Neural cell (in vitro differentiated cells): ENCODE results near the gene CGB3. TPM values are rescaled to one million over a fixed set of nuclear protein-coding genes. Genes with fewer than 3 reads are reported as not detected.
"Not testable (repeated sequence)": the region's sequence is repeated elsewhere in the genome, so short reads cannot be mapped to it uniquely, and the experiment has no call there.

ENCODE experiments used
- H2AFZ ChIP-seq: fragments of 200-600, 300-800 bp; sonication (generic), shearing (Covaris generic); 2 replicates; pipeline ENCODE4 v1.6.0; 2014; ENCODE audit warnings: low read depth, mild to moderate bottlenecking, antibody characterized with exemption, low read length, moderate library complexity
- H3F3A ChIP-seq: fragments of 200-600 bp; shearing (Covaris generic); 2 replicates; pipeline ENCODE4 v1.6.1; 2016; ENCODE audit warnings: mild to moderate bottlenecking, moderate library complexity, mixed read lengths, antibody characterized with exemption, low read length; ENCODE audit not compliant: insufficient read depth, poor library complexity, severe bottlenecking
- H3K27ac ChIP-seq: fragments of 200-600, 300-800 bp; sonication (generic), shearing (Covaris generic); 2 replicates; pipeline ENCODE4 v1.5.1; 2014; ENCODE audit warnings: mild to moderate bottlenecking, low read length, moderate library complexity
- H3K27me3 ChIP-seq: fragments of 300-800, 200-600 bp; sonication (generic), shearing (Covaris generic); 2 replicates; pipeline ENCODE4 v1.6.0; 2014; ENCODE audit warnings: mild to moderate bottlenecking, low read depth, low read length, moderate library complexity; ENCODE audit not compliant: insufficient read depth
- H3K36me3 ChIP-seq: fragments of 300-800, 200-600 bp; sonication (generic), shearing (Covaris generic); 2 replicates; pipeline ENCODE4 v1.5.1; 2014; ENCODE audit warnings: mild to moderate bottlenecking, antibody characterized with exemption, low read length, moderate library complexity; ENCODE audit not compliant: insufficient read depth
- H3K4me2 ChIP-seq: fragments of 300-800, 200-600 bp; sonication (generic), shearing (Covaris generic); 2 replicates; pipeline ENCODE4 v1.6.0; 2014; ENCODE audit warnings: mild to moderate bottlenecking, low read length
- H3K4me3 ChIP-seq: fragments of 300-800, 200-600 bp; sonication (generic), shearing (Covaris generic); 2 replicates; pipeline ENCODE4 v1.5.1; 2014; ENCODE audit warnings: mild to moderate bottlenecking, low read length, moderate library complexity
- H3K79me2 ChIP-seq: fragments of 200-600 bp; shearing (Covaris generic); replicated peaks from 2 replicates; pipeline ENCODE4 v1.6.0; 2014; ENCODE audit warnings: mild to moderate bottlenecking, low read length, moderate library complexity; ENCODE audit not compliant: insufficient read depth
- H3K9ac ChIP-seq: fragments of 300-800, 200-600 bp; sonication (generic), shearing (Covaris generic); 2 replicates; pipeline ENCODE4 v1.6.1; 2016; ENCODE audit warnings: mild to moderate bottlenecking, low read length, mixed read lengths
- H3K9me2 ChIP-seq: fragments of 200-600 bp; shearing (Covaris generic); 2 replicates; pipeline ENCODE4 v1.6.1; 2016; ENCODE audit warnings: mild to moderate bottlenecking, low read length, mixed read lengths; ENCODE audit not compliant: insufficient read depth
- H3K9me3 ChIP-seq: fragments of 200-600, 300-800 bp; sonication (generic), shearing (Covaris generic); 2 replicates; pipeline ENCODE4 v1.6.1; 2016; ENCODE audit warnings: mild to moderate bottlenecking, mixed run types, low read length, moderate library complexity, mixed read lengths
- H4K20me1 ChIP-seq: fragments of 200-600 bp; shearing (Covaris generic); 2 replicates; pipeline ENCODE4 v1.6.1; 2016; ENCODE audit warnings: mild to moderate bottlenecking, mixed run types; ENCODE audit not compliant: insufficient read depth
- EP300 ChIP-seq: fragments of 450-650 bp; conservative IDR thresholded peaks from 2 replicates; pipeline ENCODE4 v1.6.1; 2014; ENCODE audit warnings: antibody characterized with exemption, mild to moderate bottlenecking, moderate library complexity; ENCODE audit not compliant: poor library complexity, severe bottlenecking
- EZH2 ChIP-seq: fragments of 200-600, 300-800 bp; shearing (Covaris generic), sonication (generic); IDR thresholded peaks from 2 replicates; pipeline ENCODE4 v1.6.1; 2014; ENCODE audit warnings: antibody characterized with exemption, low read length, borderline replicate concordance, mild to moderate bottlenecking; ENCODE audit not compliant: insufficient read depth, poor library complexity, severe bottlenecking
- MXI1 ChIP-seq: fragments of 450-650 bp; conservative IDR thresholded peaks from 2 replicates; pipeline ENCODE4 v1.6.1; 2014; ENCODE audit warnings: antibody characterized with exemption, mild to moderate bottlenecking; ENCODE audit not compliant: poor library complexity, severe bottlenecking
- POLR2AphosphoS5 ChIP-seq: IDR thresholded peaks from 2 replicates; pipeline ENCODE4 v1.6.1; 2012
- RAD21 ChIP-seq: fragments of 450-650 bp; conservative IDR thresholded peaks from 2 replicates; pipeline ENCODE4 v1.6.1; 2014; ENCODE audit warnings: antibody characterized with exemption, mild to moderate bottlenecking, moderate library complexity
- SMC3 ChIP-seq: fragments of 450-650 bp; conservative IDR thresholded peaks from 2 replicates; pipeline ENCODE4 v1.6.1; 2014; ENCODE audit warnings: antibody characterized with exemption, mild to moderate bottlenecking, moderate library complexity; ENCODE audit not compliant: poor library complexity
- TAF1 ChIP-seq: IDR thresholded peaks from 2 replicates; pipeline ENCODE4 v1.6.1; 2012; ENCODE audit warnings: low read depth
- polyA plus RNA-seq: library from polyadenylated mRNA; depleted of rRNA; stranded (reverse); fragments of >200 nt; gene quantifications from 2 replicates; pipeline ENCODE4 v1.2.3, GENCODE V29; 2014
- TF ChIP-seq, protein P1 (sequence below): IDR thresholded peaks from 2 replicates; pipeline ENCODE4 v1.6.1; 2012; ENCODE audit warnings: borderline replicate concordance
- TF ChIP-seq, protein P2 (sequence below): fragments of 450-650 bp; IDR thresholded peaks from 2 replicates; pipeline ENCODE4 v1.5.1; 2014; ENCODE audit warnings: antibody characterized with exemption, mild to moderate bottlenecking, moderate library complexity; ENCODE audit not compliant: poor library complexity, severe bottlenecking

Gene CGB3
- polyA plus RNA-seq, 1 donor from 2014 or later = not detected

DNA sequence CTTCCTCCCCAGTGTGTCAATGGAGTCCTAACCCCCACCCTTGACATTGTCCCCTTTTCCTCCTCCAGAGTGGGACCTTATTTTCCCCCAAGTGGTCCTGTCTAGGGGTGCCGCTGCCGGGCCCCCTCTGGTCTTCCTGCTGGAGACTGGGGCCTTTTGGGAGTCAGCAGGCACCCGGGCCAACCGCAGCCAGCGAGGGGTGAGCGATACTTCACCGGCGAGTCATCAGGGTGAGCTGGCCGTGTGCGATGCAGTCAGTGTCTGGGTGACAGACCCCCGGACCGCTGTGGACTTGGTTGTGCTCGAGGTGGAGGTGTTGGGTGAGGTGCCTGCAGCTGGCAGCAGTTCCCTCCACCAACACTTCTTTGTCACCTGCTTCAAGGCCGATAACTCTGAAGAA, 5.6 kb upstream of the CGB3 start:
- H3K9ac ChIP-seq, H3K4me2 ChIP-seq: not testable (repeated sequence)

DNA sequence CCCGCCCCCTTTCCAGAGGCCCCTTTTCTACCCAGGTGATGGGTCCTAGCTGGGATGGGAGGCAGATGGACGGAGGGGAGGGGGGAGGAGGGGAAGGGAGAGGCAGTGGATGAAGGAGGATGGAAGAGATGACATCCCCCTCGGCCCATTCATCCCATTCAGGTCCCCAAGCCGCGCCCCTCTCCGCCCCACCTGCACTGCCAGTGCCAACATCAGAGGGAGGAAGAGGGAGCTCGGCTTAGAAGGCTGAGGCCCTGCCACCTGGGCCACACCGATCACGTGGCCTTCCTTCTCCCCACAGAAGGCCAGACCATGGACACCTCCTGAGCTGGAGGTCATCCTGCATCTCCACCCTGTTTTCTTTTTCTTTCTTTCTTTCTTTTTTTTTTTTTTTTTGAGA, 4.6 kb upstream of the CGB3 start:
- H3K4me3 ChIP-seq, H3K36me3 ChIP-seq, H3K9me2 ChIP-seq, H3K9ac ChIP-seq, H4K20me1 ChIP-seq, H3K27ac ChIP-seq, H3K27me3 ChIP-seq, H2AFZ ChIP-seq, H3F3A ChIP-seq, H3K79me2 ChIP-seq, H3K4me2 ChIP-seq, H3K9me3 ChIP-seq: not testable (repeated sequence)

More for the DNA sequence above, 5.6 kb upstream of the CGB3 start:
- H3K36me3 ChIP-seq, H3K4me3 ChIP-seq, H4K20me1 ChIP-seq, H3K79me2 ChIP-seq, H3F3A ChIP-seq, H3K27me3 ChIP-seq, H2AFZ ChIP-seq, H3K9me3 ChIP-seq, H3K27ac ChIP-seq, H3K9me2 ChIP-seq: not testable (repeated sequence)

DNA sequence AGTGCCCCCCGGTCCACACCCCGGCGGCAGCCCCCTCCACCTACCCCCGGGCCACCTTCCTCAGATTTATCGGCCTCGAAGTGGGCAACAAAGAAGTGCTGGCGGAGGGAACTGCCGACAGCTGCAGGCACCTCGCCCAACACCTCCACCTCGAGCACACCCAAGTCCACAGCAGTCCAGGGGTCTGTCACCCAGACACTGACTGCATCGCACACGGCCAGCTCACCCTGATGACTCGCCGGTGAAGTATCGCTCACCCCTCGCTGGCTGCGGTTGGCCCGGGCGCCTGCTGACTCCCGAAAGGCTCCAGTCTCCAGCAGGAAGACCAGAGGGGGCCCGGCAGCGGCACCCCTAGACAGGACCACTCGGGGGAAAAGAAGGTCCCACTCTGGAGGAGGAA, 1.5 kb upstream of the CGB3 start:
- H3K79me2 ChIP-seq, H3K9me3 ChIP-seq, H3K4me2 ChIP-seq, H4K20me1 ChIP-seq, H3F3A ChIP-seq, H3K27ac ChIP-seq, H3K27me3 ChIP-seq, H2AFZ ChIP-seq, H3K9ac ChIP-seq, H3K4me3 ChIP-seq, H3K36me3 ChIP-seq, H3K9me2 ChIP-seq: not testable (repeated sequence)

DNA sequence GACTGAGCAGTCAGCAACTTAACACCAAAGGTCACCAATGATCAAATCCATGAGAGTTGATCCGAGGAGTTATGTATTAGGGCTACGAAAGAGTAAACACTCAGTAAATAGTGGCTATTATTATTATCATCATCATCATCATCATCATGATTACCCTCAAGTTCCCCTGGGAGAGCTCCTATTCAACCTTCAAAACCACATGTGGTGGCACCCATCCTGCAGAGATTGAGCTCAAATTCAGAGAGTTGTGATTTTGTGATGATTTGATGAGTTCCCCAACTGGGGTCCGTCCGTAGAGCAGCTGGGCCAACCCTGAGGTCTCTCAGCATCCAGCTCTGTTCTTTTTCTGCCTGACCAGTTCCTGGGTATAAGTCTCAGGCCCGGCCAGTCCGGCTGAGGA, 955 bp upstream of the CGB3 start:
- not testable (repeated sequence) for H3K27me3 ChIP-seq, H3K4me3 ChIP-seq, H3K9me3 ChIP-seq, H3K27ac ChIP-seq, H3K9me2 ChIP-seq, H3K4me2 ChIP-seq, H2AFZ ChIP-seq, H4K20me1 ChIP-seq, H3F3A ChIP-seq, H3K79me2 ChIP-seq, H3K36me3 ChIP-seq, H3K9ac ChIP-seq

DNA sequence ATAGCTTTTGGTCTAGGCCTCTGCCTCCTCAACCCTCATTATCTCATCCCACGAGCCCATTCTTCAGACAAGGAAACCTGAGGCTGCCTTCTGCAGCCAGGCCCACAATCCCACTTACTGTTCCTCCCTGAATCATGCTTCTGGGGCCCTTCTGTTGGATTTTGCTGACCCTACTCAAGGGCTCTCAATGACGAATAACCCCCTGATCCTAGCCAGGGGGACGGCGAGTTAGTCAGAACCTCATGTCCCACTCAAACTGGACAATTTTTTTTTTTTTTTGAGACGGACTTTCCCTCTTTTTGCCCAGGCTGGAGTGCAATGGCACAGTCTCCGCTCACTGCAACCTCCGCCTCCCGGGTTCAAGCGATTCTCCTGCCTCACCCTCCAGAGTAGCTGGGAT, 2.0 kb downstream of the CGB3 start:
- Histone ChIP-seq H3K9ac (no peak overlapping the region), H3K79me2 (no peaks in the 10 kb centered on the region), H2AFZ (no peak overlapping the region), H3K36me3 (no peaks in the 10 kb centered on the region), H4K20me1 (no peaks in the 10 kb centered on the region), H3F3A (no peaks in the 10 kb centered on the region), H3K4me3 (no peak overlapping the region), H3K27me3 (peaks cover 13% of the 10 kb centered on the region), H3K9me2 (no peaks in the 10 kb centered on the region), H3K4me2 (no peak overlapping the region), H3K27ac (no peak overlapping the region), H3K9me3 (no peaks in the 10 kb centered on the region)
- TF ChIP-seq EP300 (no peak), RAD21 (no peak), POLR2AphosphoS5 (no peak), MXI1 (no peak), TAF1 (no peak), SMC3 (no peak), EZH2 (no peak)
- TF ChIP-seq, protein P1, sequence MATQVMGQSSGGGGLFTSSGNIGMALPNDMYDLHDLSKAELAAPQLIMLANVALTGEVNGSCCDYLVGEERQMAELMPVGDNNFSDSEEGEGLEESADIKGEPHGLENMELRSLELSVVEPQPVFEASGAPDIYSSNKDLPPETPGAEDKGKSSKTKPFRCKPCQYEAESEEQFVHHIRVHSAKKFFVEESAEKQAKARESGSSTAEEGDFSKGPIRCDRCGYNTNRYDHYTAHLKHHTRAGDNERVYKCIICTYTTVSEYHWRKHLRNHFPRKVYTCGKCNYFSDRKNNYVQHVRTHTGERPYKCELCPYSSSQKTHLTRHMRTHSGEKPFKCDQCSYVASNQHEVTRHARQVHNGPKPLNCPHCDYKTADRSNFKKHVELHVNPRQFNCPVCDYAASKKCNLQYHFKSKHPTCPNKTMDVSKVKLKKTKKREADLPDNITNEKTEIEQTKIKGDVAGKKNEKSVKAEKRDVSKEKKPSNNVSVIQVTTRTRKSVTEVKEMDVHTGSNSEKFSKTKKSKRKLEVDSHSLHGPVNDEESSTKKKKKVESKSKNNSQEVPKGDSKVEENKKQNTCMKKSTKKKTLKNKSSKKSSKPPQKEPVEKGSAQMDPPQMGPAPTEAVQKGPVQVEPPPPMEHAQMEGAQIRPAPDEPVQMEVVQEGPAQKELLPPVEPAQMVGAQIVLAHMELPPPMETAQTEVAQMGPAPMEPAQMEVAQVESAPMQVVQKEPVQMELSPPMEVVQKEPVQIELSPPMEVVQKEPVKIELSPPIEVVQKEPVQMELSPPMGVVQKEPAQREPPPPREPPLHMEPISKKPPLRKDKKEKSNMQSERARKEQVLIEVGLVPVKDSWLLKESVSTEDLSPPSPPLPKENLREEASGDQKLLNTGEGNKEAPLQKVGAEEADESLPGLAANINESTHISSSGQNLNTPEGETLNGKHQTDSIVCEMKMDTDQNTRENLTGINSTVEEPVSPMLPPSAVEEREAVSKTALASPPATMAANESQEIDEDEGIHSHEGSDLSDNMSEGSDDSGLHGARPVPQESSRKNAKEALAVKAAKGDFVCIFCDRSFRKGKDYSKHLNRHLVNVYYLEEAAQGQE = no peak
- TF ChIP-seq, protein P2, sequence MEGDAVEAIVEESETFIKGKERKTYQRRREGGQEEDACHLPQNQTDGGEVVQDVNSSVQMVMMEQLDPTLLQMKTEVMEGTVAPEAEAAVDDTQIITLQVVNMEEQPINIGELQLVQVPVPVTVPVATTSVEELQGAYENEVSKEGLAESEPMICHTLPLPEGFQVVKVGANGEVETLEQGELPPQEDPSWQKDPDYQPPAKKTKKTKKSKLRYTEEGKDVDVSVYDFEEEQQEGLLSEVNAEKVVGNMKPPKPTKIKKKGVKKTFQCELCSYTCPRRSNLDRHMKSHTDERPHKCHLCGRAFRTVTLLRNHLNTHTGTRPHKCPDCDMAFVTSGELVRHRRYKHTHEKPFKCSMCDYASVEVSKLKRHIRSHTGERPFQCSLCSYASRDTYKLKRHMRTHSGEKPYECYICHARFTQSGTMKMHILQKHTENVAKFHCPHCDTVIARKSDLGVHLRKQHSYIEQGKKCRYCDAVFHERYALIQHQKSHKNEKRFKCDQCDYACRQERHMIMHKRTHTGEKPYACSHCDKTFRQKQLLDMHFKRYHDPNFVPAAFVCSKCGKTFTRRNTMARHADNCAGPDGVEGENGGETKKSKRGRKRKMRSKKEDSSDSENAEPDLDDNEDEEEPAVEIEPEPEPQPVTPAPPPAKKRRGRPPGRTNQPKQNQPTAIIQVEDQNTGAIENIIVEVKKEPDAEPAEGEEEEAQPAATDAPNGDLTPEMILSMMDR = no peak
